ENCODE measurements around the gene AFAP1L2. TPM values are rescaled to one million over a fixed set of nuclear protein-coding genes. Genes with fewer than 3 reads are reported as not detected.

Gene AFAP1L2
- total RNA-seq, 1 donor from 2014 or later = 24.0 TPM

- H3K9me3 ChIP-seq (ENCODE audit: control insufficient read depth in 3 of 3, low read length in 3 of 3) = peaks cover 0 to under 1% (median 0%) of the 10 kb centered on the region in 3 donors
- no peak overlapping the region for H3K27ac ChIP-seq (ENCODE audit: low read depth, low read length)
- no peak overlapping the region for H3K9ac ChIP-seq (ENCODE audit: low read depth in 1 of 3, low read length in 3 of 3)
- H3K36me3 ChIP-seq (ENCODE audit: control insufficient read depth in 3 of 3, insufficient read depth in 3 of 3, low read length in 3 of 3) = peaks cover 0 to 11% (median 10%) of the 10 kb centered on the region in 3 donors
- H3K4me3 ChIP-seq (ENCODE audit: low read length in 3 of 3) = no peak overlapping the region
- H3K27me3 ChIP-seq (ENCODE audit: control insufficient read depth in 3 of 3, insufficient read depth in 3 of 3, low read length in 3 of 3) = peaks cover 0 to 2% (median 0%) of the 10 kb centered on the region in 3 donors
- H3K4me1 ChIP-seq (ENCODE audit: control insufficient read depth in 3 of 3, insufficient read depth in 3 of 3, low read length in 3 of 3) = peaks cover 13 to 14% (median 14%) of the 10 kb centered on the region in 3 donors
Observed at GRCh38 chr10:114301177-114301576, 103.1 kb downstream of the AFAP1L2 start.

- H3K27ac ChIP-seq (ENCODE audit: low read depth, low read length) = no peak overlapping the region
- peaks cover 13 to 14% (median 14%) of the 10 kb centered on the region in 3 donors for H3K4me1 ChIP-seq (ENCODE audit: control insufficient read depth in 3 of 3, insufficient read depth in 3 of 3, low read length in 3 of 3)
- peaks cover 0 to 7% (median 2%) of the 10 kb centered on the region in 3 donors for H3K9me3 ChIP-seq (ENCODE audit: control insufficient read depth in 3 of 3, low read length in 3 of 3)
- no peak overlapping the region for H3K9ac ChIP-seq (ENCODE audit: low read depth in 1 of 3, low read length in 3 of 3)
- no peak overlapping the region for H3K4me3 ChIP-seq (ENCODE audit: low read length in 3 of 3)
- peaks cover 0 to 2% (median 0%) of the 10 kb centered on the region in 3 donors for H3K27me3 ChIP-seq (ENCODE audit: control insufficient read depth in 3 of 3, insufficient read depth in 3 of 3, low read length in 3 of 3)
- H3K36me3 ChIP-seq (ENCODE audit: control insufficient read depth in 3 of 3, insufficient read depth in 3 of 3, low read length in 3 of 3) = peaks cover 0 to 15% (median 10%) of the 10 kb centered on the region in 3 donors
Observed at GRCh38 chr10:114300036-114300645, 104.2 kb downstream of the AFAP1L2 start.

- no peak overlapping the region for H3K4me3 ChIP-seq (ENCODE audit: low read length in 3 of 3)
- H3K9me3 ChIP-seq (ENCODE audit: control insufficient read depth in 3 of 3, low read length in 3 of 3) = peaks cover 0 to 7% (median 2%) of the 10 kb centered on the region in 3 donors
- H3K9ac ChIP-seq (ENCODE audit: low read depth in 1 of 3, low read length in 3 of 3) = no peak overlapping the region
- no peak overlapping the region for H3K27ac ChIP-seq (ENCODE audit: low read depth, low read length)
- peaks cover 3 to 5% (median 4%) of the 10 kb centered on the region in 3 donors for H3K4me1 ChIP-seq (ENCODE audit: control insufficient read depth in 3 of 3, insufficient read depth in 3 of 3, low read length in 3 of 3)
- H3K27me3 ChIP-seq (ENCODE audit: control insufficient read depth in 3 of 3, insufficient read depth in 3 of 3, low read length in 3 of 3) = no peaks in the 10 kb centered on the region
- peaks cover 0 to 15% (median 10%) of the 10 kb centered on the region in 3 donors for H3K36me3 ChIP-seq (ENCODE audit: control insufficient read depth in 3 of 3, insufficient read depth in 3 of 3, low read length in 3 of 3)
Observed at GRCh38 chr10:114297136-114297705, 107.1 kb downstream of the AFAP1L2 start.

- H3K4me1 ChIP-seq (ENCODE audit: control insufficient read depth in 3 of 3, insufficient read depth in 3 of 3, low read length in 3 of 3) = no peaks in the 10 kb centered on the region
- no peaks in the 10 kb centered on the region for H3K27me3 ChIP-seq (ENCODE audit: control insufficient read depth in 3 of 3, insufficient read depth in 3 of 3, low read length in 3 of 3)
- no peak overlapping the region for H3K27ac ChIP-seq (ENCODE audit: low read depth, low read length)
- H3K9me3 ChIP-seq (ENCODE audit: control insufficient read depth in 3 of 3, low read length in 3 of 3) = peaks cover 0 to 7% (median 2%) of the 10 kb centered on the region in 3 donors
- H3K9ac ChIP-seq (ENCODE audit: low read depth in 1 of 3, low read length in 3 of 3) = no peak overlapping the region
- H3K36me3 ChIP-seq (ENCODE audit: control insufficient read depth in 3 of 3, insufficient read depth in 3 of 3, low read length in 3 of 3) = peaks cover 0 to 15% (median 8%) of the 10 kb centered on the region in 3 donors
- H3K4me3 ChIP-seq (ENCODE audit: low read length in 3 of 3) = no peak overlapping the region
Observed at GRCh38 chr10:114295393-114295792, 108.9 kb downstream of the AFAP1L2 start.

GRCh38 chr10:114294549-114294948 lies 109.8 kb downstream of the AFAP1L2 start:
- H3K36me3 ChIP-seq (ENCODE audit: control insufficient read depth in 3 of 3, insufficient read depth in 3 of 3, low read length in 3 of 3) = peaks cover 0 to 15% (median 8%) of the 10 kb centered on the region in 3 donors
- peaks cover 0 to 7% (median 2%) of the 10 kb centered on the region in 3 donors for H3K9me3 ChIP-seq (ENCODE audit: control insufficient read depth in 3 of 3, low read length in 3 of 3)
- H3K27ac ChIP-seq (ENCODE audit: low read depth, low read length) = no peak overlapping the region
- no peaks in the 10 kb centered on the region for H3K27me3 ChIP-seq (ENCODE audit: control insufficient read depth in 3 of 3, insufficient read depth in 3 of 3, low read length in 3 of 3)
- H3K4me1 ChIP-seq (ENCODE audit: control insufficient read depth in 3 of 3, insufficient read depth in 3 of 3, low read length in 3 of 3) = no peaks in the 10 kb centered on the region
- no peak overlapping the region for H3K9ac ChIP-seq (ENCODE audit: low read depth in 1 of 3, low read length in 3 of 3)
- no peak overlapping the region for H3K4me3 ChIP-seq (ENCODE audit: low read length in 3 of 3)

- H3K9ac ChIP-seq (ENCODE audit: low read depth in 1 of 3, low read length in 3 of 3) = no peak overlapping the region
- no peak overlapping the region for H3K4me3 ChIP-seq (ENCODE audit: low read length in 3 of 3)
- H3K27ac ChIP-seq (ENCODE audit: low read depth, low read length) = no peak overlapping the region
- peaks cover 0 to 7% (median 2%) of the 10 kb centered on the region in 3 donors for H3K9me3 ChIP-seq (ENCODE audit: control insufficient read depth in 3 of 3, low read length in 3 of 3)
- peaks cover 2 to 8% (median 8%) of the 10 kb centered on the region in 3 donors for H3K4me1 ChIP-seq (ENCODE audit: control insufficient read depth in 3 of 3, insufficient read depth in 3 of 3, low read length in 3 of 3)
- peaks cover 0 to 15% (median 8%) of the 10 kb centered on the region in 3 donors for H3K36me3 ChIP-seq (ENCODE audit: control insufficient read depth in 3 of 3, insufficient read depth in 3 of 3, low read length in 3 of 3)
- H3K27me3 ChIP-seq (ENCODE audit: control insufficient read depth in 3 of 3, insufficient read depth in 3 of 3, low read length in 3 of 3) = no peaks in the 10 kb centered on the region
Observed at GRCh38 chr10:114293075-114293474, 111.2 kb downstream of the AFAP1L2 start.

- peaks cover 0 to 7% (median 2%) of the 10 kb centered on the region in 3 donors for H3K9me3 ChIP-seq (ENCODE audit: control insufficient read depth in 3 of 3, low read length in 3 of 3)
- no peak overlapping the region for H3K9ac ChIP-seq (ENCODE audit: low read depth in 1 of 3, low read length in 3 of 3)
- peaks cover 0 to 4% (median under 1%) of the 10 kb centered on the region in 3 donors for H3K36me3 ChIP-seq (ENCODE audit: control insufficient read depth in 3 of 3, insufficient read depth in 3 of 3, low read length in 3 of 3)
- H3K27ac ChIP-seq (ENCODE audit: low read depth, low read length) = no peak overlapping the region
- H3K27me3 ChIP-seq (ENCODE audit: control insufficient read depth in 3 of 3, insufficient read depth in 3 of 3, low read length in 3 of 3) = no peaks in the 10 kb centered on the region
- no peak overlapping the region for H3K4me3 ChIP-seq (ENCODE audit: low read length in 3 of 3)
- peaks cover 2 to 8% (median 8%) of the 10 kb centered on the region in 3 donors for H3K4me1 ChIP-seq (ENCODE audit: control insufficient read depth in 3 of 3, insufficient read depth in 3 of 3, low read length in 3 of 3)
Observed at GRCh38 chr10:114291516-114291915, 112.8 kb downstream of the AFAP1L2 start.

GRCh38 chr10:114291076-114291475 lies 113.2 kb downstream of the AFAP1L2 start:
- Histone ChIP-seq H3K4me3 (ENCODE audit: low read length in 3 of 3) (no peak overlapping the region), H3K27me3 (ENCODE audit: control insufficient read depth in 3 of 3, insufficient read depth in 3 of 3, low read length in 3 of 3) (no peaks in the 10 kb centered on the region), H3K36me3 (ENCODE audit: control insufficient read depth in 3 of 3, insufficient read depth in 3 of 3, low read length in 3 of 3) (peaks cover 0 to 3% (median 0%) of the 10 kb centered on the region in 3 donors), H3K9ac (ENCODE audit: low read depth in 1 of 3, low read length in 3 of 3) (no peak overlapping the region), H3K9me3 (ENCODE audit: control insufficient read depth in 3 of 3, low read length in 3 of 3) (peaks cover 0 to 5% (median 2%) of the 10 kb centered on the region in 3 donors), H3K4me1 (ENCODE audit: control insufficient read depth in 3 of 3, insufficient read depth in 3 of 3, low read length in 3 of 3) (peaks cover 2 to 8% (median 8%) of the 10 kb centered on the region in 3 donors), H3K27ac (ENCODE audit: low read depth, low read length) (no peak overlapping the region)

- Histone ChIP-seq H3K9ac (ENCODE audit: low read depth in 1 of 3, low read length in 3 of 3) (no peak overlapping the region), H3K9me3 (ENCODE audit: control insufficient read depth in 3 of 3, low read length in 3 of 3) (no peaks in the 10 kb centered on the region), H3K27ac (ENCODE audit: low read depth, low read length) (no peak overlapping the region), H3K4me1 (ENCODE audit: control insufficient read depth in 3 of 3, insufficient read depth in 3 of 3, low read length in 3 of 3) (peaks cover 2 to 8% (median 8%) of the 10 kb centered on the region in 3 donors), H3K36me3 (ENCODE audit: control insufficient read depth in 3 of 3, insufficient read depth in 3 of 3, low read length in 3 of 3) (no peaks in the 10 kb centered on the region), H3K4me3 (ENCODE audit: low read length in 3 of 3) (no peak overlapping the region), H3K27me3 (ENCODE audit: control insufficient read depth in 3 of 3, insufficient read depth in 3 of 3, low read length in 3 of 3) (no peaks in the 10 kb centered on the region)
Observed at GRCh38 chr10:114290038-114290437, 114.3 kb downstream of the AFAP1L2 start.

GRCh38 chr10:114289096-114289436 lies 115.2 kb downstream of the AFAP1L2 start:
- H3K27ac ChIP-seq (ENCODE audit: low read depth, low read length) = no peak overlapping the region
- peaks cover 2 to 8% (median 8%) of the 10 kb centered on the region in 3 donors for H3K4me1 ChIP-seq (ENCODE audit: control insufficient read depth in 3 of 3, insufficient read depth in 3 of 3, low read length in 3 of 3)
- no peak overlapping the region for H3K9ac ChIP-seq (ENCODE audit: low read depth in 1 of 3, low read length in 3 of 3)
- no peaks in the 10 kb centered on the region for H3K36me3 ChIP-seq (ENCODE audit: control insufficient read depth in 3 of 3, insufficient read depth in 3 of 3, low read length in 3 of 3)
- no peaks in the 10 kb centered on the region for H3K9me3 ChIP-seq (ENCODE audit: control insufficient read depth in 3 of 3, low read length in 3 of 3)
- H3K27me3 ChIP-seq (ENCODE audit: control insufficient read depth in 3 of 3, insufficient read depth in 3 of 3, low read length in 3 of 3) = no peaks in the 10 kb centered on the region
- H3K4me3 ChIP-seq (ENCODE audit: low read length in 3 of 3) = no peak overlapping the region

All from skeletal muscle tissue (tissue), 4 donors.